NCI-H146 treated with DMSO at 0.1 percent for 48 hours (cell line): ENCODE results near the gene TJP3.

Source experiments
- DNase-seq: peaks from one replicate; lab custom pipeline; 2025; ENCODE audit not compliant: unreplicated experiment; lab: John Stamatoyannopoulos, UW

The TJP3 gene

DNA sequence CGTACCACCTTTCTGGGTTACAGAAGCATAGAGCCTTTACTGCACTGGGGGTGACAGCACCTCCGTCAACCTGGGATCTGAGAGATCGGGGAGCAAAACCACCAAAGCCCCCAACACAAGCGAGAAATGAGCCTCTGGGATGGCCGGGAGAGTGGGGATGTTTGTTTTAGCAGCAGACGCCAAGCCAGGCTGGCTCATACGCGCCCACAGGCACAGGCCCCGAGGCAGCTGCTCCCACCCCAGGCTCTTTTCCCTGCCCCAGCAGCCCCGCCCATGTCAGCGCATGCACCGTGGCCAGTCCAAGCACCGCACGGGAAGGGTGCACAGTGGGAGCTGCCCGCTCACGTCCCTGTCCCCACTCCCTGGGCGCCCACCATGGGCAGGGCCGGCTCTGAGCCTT, 16.5 kb upstream of the TJP3 start:
- no peak for DNase-seq

DNA sequence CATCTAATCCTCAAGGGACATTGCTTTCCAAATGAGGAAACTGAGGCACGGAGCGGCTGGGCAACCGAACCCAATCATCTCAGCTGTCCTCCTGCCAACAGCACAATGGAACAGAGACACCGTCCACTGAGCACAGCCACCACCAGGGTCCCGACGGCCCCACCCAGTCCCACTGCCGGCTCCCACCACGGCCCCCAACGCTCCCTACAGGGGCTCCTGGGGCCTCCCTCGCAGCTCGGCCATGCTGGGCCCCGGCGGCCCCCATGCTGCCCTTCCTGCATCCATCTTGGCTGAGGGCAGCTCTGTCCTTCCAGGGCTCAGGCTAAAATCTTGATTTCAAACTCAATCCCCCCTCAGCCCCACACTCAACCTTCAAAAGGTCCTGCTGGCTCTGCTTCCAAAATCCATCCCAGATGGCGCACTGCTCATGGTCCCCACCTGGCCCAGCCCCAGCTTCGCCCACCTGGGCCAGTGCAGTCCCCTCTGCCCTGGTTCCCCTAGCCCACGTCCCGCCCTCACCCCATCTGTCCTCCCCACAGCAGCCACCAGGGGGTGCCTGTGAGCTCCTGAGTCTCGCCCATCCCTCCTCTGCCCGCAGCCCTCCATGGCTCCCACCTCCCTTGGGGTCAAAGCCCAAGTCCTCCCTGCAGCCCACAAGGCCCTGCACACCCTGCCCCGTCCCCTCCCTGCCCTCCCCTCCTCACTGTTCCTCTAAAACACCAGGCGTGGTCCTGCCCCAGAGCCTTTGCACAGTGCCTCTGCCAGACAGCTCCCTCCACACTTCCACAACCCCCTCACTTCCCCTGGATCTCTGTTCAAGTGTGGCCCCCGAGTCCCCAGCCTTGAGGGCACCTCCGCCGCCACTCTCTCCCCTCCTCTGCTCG, 15.8 kb upstream of the TJP3 start:
- DNase-seq = no peak

DNA sequence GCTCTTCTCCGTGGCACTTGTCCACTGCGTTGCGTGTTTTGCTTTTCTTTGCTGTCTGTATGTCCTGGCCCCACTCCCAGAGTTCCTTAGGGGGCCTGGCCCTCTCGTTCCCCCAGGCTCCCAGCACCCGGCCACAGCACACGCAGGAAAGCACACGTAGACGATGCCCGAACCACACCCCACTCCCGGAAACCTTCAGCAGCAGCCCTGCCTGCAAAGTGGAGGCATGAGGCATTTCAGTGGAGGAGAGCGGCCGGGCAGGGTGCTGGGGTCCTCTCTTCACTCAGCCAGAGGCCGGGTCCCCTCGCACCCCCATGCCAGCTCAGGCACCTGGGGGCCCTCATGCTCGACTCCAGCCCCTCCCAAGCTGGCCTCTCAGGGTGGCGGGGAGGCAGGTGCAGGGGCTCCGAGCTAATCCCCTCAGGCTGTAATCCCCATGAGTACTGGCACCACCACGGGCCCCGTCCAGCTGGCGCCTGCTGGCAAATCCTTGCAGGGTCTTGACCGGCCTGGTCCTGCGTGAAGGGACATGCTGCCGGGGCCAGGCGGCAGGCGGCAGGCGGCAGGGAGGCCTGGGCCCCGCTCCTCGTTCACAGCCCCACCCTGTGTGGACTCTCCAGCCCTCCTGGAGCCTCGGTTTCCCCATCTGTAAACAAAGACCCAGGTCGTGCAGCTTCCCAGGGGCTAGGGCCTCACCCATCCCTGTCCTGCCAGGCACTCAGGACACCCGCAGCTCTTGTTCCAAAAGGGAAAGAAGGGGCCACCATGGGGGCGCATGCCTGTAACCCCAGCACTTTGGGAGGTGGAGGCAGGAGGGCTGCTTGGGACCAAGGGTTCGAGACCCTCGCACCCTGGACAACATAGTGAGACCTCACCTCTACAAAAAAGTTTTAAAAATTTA, 14.9 kb upstream of the TJP3 start:
- DNase-seq = no peak

DNA sequence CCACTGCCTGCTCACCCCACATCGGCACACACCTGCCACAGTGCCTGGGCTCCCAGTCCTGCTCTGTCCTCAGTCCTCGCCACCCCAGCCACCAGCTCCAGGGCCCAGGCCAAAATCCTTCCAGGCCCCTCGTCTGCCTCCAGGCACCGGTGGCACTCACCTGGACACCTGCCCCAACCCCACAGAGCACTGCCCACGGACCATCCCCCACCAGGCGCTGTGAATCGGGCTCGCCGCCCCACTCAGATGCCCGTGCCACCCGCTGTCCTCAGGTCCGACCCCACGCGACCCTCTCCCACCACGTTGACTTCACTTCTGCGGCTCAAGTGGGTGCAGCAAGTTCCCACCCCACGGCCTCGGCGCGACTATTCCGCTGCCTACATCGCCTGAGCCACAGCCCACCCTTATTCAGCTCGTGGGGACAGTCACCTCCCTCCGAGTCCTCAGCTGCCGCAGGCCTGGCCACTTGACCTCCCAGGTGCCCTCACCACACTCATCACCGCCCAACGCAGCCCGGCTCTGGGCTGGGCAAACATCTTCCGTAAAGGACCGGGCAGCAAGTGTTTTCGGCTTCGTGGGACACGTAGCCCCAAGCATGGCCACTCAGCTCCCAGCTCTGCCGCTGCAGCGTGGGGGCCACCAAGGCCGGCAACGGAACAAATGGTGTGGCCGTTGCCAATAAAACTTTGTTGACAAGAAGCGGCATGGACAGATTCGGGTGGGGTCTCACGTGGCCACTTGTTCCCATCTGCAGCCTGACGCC, 13.6 kb upstream of the TJP3 start:
- no peak for DNase-seq

DNA sequence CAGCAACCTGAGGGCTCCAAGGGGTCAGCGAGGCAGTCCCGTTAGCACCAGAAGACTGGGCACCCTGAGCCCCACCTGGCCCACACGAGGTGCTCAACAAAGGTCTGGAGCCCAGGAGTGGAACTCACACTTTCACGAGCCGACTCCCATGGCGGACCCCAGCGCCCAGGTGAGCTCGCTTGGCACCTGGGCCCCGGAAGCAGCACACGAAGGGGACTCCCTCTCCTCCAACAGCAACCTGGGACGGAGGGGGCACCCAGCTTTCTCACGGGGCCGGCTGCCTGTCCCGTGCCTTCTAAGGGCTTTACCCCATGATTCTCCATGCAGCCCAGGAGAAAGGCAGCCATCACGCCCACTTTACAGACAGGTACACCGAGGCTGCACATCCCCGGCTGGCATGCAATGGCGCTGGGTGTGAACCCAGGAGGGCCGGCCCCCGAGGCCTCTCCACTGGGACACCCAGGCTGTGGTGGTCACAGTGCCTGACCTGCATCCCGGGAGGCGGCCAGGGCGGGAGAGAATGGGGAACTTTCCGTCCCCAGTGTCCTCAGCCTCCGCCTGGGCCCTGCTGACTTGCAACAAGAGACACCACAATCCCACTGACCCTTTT, 13.0 kb upstream of the TJP3 start:
- DNase-seq = no peak

DNA sequence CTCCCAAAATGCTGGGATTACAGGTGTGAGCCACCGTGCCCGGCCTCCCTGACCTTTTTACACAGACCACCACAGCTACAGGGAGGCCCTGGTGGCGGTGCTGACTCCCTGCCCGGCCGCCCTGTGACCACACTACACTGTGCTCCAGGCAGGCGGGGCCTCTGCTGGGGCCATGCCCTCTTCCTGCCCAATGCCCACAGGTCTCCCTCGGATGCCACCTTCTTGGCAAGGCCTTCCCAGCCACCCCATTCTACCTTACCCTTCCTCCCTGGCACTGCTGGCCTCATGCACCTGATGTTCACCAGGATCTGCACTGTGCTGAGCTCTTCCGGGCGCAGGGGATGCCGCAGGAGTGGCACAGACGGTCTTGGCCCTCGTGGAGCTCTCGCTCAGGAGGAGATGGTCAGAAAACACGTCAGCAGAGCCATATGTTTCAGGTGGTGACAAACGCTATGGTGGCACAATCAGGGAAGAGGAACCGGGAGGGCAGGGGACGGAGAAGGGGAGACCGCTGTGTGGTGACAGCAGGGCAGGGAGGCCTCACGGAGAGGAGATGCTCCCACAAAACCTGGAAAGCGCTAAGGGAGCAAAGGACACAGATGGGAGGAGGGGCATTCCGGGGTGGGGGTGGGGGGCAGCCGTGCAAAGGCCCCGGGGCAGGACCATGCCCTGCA, 12.1 kb upstream of the TJP3 start:
- no peak for DNase-seq

DNA sequence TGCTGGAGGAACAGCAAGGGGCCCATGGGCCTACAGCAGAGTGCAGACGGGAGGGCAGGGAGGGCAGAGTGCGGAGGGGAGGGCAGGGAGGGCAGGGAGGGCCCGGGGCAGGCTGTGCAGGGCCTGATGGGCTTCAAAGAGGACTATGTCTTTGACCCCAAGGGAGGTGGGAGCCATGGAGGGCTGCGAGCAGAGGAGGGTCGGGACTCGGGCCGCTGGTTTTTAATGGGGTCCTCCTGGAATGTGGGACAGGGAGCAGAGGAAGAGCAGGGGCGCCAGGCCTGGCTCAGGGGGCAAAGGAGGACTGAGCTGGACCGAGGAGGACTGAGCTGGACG, 11.6 kb upstream of the TJP3 start:
- DNase-seq = no peak

DNA sequence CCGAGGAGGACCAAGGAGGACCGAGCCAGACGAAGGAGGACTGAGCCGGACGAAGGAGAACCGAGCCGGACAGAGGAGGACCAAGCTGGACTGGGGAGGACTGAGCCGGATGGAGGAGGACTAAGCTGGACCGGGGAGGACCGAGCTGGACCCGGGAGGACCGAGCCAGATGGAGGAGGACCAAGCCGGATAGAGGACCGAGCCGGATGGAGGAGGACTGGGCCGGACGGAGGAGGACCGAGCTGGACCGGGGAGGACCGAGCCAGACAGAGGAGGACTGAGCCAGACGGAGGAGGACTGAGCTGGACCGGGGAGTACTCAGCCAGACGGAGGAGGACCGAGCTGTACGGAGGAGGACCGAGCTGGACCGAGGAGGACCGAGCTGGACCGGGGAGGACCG, 11.1 kb upstream of the TJP3 start:
- no peak for DNase-seq

DNA sequence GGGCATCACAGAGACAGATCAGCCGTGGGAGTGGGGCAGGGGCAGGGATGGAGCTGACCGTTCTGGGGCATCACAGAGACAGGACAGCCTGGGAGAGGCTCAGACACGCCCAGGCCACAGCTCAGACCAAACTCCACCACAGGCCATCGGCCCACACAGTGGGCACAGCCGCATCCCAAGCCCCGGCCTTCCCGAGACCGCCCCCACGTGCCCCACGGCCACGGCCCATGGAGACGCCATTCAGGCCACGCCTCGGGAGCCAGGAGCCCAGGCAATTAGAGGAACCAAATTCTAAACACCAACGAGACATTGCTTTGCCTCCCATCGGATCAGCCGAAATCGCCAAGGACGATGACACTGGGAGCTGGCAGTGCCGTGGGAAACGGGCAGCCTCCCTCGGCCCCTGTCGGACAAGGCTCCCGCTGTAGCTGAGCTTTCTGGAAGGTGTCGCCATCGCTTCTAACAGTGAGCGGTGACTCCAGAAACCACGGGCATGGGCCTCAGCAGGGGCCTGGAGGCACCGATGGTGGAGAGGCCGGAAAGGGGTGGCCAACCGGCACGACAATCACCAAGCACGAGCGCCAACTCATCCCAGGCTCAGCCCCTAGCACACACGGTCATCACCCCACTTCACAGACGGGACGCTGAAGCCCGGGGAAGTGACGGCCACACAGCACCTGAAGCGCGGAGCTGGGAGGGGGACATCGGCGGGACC, 10.4 kb upstream of the TJP3 start:
- no peak for DNase-seq

DNA sequence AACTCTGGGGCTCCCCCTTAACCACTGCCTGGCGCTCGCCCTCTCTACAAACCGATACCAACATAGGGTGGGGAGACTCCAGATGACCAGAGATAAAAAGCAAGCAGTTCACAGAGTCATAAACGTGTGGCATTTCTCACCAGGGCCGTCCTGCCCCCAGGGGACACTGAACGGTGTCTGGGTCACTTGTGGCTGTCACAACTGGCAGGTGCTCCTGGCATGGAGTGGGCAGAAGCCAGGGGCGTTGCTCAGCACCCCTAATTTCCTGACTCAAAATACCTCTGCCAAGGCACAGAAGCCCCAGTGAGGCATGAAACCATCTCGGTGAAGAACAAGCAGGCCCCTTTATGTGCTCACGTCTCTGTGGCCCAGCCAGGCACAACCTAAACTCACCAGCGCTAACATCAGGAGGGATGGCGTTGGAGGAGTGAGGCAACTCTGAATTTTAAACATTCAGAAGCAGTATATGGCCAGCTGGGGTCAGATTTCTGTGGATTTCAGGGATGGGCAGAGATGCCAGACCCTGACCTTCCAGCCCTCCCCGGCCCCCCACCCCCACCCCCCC, 9.7 kb upstream of the TJP3 start:
- DNase-seq = no peak

DNA sequence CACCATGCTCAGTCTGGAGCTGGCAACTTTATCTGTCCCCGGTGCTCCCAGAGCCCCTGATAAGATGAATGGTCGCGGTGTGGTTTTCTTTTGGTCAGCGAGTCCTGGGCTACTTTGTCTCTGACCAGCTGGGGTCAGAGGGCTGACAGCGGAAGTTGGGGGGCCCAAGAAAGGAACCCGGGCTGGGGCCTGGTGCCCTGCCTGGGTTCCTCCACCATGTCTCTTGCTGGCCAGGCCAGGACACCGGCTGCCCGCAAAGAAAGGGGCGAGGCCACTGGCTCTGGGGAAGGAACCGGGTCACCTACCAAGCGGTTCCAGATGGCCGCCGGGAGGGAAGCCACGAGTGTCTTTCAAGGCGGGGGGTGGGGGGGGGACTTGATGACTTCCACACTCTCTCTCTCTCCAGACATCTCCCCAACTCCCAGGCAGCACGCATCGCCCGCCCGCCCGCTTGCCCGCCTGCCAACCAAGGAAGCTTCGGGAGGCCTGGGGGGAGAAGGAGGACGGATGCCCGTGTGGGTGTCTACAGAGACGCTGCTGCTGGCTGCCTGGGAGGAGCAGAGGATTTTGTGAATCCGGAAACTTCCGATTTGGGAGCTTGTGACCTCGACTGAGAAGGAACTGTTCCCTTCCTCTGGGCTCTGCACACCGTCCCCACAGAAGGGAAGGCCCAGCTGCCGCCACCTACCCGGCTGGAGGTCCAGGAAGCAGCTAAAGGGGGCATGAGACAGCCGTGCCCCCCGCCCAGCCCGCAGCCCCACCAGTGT, 9.0 kb upstream of the TJP3 start:
- DNase-seq = no peak

DNA sequence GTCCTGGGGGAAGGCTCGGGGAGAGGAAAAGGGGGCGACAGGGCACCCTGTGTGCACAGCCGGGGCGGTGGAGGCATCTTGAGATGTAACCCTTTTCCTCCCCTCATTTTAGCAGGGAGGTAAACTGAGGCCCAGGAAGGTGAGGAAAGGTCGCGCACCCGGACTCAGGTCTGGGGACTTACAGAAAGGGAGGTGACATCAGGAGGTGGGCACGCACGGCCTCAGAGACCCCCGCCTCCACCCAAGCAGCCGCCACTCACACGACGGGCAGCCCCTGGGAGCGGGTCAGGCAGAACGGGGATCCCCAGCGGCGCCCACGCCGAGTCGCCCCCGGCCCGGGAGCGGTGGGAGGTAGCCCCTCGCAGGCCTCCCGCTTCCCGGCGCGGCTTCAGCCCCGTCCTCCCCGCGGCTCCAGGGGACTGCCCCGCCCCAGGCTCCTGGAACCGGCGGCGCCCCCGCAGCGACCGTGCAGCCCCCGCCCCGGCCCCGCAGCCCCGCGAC, 8.4 kb upstream of the TJP3 start:
- DNase-seq = no peak

DNA sequence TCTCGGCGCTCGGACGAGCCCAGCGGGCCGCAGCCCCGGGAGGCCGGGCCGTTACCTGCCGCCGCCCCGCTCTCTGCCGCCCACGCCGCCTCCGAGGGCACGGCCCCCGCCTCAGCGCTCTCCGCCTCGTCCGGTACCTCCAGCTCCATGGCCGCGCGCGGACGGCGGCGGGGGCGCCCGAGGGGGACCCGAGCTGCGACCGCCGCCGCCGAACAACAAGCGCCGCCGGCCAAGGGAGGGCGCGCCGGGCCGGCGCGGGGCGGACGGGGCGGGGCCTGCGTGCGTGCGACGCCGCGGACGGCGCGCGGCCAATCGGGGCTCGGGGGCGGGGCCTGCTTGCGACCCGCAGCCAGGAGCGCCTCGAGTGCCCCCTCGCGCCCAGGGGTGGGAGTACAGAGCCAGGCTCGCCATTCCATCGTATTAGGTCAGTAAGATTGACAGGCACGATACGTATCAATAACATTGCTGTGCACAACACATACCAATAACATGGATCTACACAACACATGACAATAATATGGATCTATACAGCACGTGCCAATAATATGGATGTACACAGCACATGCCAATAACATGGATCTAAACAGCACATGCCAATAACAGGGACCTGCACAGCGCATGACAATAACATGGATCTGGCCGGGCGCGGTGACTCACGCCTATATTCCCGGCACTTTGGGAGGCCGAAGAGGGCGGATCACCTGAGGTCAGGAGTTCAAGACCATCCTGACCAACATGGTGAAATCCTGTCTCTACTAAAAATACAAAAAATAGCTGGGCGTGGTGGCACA, 7.7 kb upstream of the TJP3 start, which contains the start of gene PIP5K1C:
Gene PIP5K1C, minus strand, starts transcription at position 227 of the 791 bp plus-strand sequence. Its CDS starts 78 bp downstream, at position 149.
- DNase-seq = peak; percentile 48

DNA sequence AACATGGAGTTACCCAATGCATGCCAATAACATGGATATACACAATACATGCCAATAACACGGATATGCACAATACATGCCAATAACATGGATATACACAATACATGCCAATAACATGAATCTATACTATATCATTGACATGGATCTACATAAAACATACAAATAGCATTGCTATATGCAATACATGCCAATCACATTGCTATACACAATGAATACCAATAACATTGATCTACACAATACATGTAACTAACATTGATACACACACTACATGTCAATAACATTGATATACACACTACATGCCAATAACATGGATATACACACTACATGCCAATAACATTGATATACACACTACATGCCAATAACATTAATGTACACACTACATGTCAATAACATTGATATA, 7.0 kb upstream of the TJP3 start:
- no peak for DNase-seq

DNA sequence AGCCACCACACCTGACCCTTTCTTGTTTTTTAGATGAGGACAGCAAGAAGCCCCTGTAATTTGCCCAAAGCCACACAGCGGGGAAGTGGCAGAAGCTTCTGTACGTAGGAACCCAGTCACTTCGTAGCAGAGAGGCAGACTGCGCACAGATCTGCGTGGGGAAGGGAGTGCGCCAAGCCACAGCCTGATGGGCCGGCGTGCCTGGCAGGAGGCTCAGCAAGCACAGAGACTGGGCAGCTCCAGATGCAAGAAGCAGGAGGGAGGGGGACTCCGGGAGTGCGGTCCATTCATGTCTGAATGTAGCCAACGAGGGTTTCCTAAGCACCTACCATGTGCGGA, 347 bp upstream of the TJP3 start:
- DNase-seq = no peak

DNA sequence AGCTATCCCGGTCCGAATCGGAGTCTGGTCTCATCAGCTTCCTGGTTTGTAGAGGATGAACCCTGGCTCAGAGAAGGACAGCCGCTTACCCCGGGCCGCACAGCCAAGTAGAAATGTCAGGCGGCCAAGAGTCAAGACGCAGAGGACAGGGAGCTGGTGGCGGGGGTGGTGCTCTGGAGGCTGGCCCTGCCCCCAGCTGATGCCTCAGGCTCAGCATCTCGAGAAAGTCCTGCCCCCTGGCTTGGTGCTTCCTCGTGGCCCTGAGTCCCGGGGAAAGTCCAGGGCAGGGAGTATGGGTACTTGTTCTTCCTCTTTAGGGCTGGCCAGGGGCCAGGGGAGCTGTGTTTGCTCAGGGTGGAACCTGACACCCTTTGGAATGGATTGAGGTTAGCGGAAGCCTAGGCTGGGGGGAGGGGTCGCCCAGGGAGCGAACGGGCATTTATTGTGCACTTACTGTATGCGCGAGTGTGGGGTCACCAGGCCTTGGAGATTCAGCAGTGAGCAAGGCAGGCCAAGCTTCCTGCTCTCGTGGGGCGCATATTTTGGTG, 2.2 kb downstream of the TJP3 start:
- no peak for DNase-seq
